HG03060 (cell line): ENCODE results near the gene OGFOD2.

ENCODE experiments used
- ATAC-seq: cut with Tn5 transposase; IDR thresholded peaks from one replicate; pipeline ENCODE4 v1.9.1; 2021; ENCODE audit warnings: low read depth, moderate number of reproducible peaks; ENCODE audit not compliant: unreplicated experiment

The OGFOD2 gene

DNA sequence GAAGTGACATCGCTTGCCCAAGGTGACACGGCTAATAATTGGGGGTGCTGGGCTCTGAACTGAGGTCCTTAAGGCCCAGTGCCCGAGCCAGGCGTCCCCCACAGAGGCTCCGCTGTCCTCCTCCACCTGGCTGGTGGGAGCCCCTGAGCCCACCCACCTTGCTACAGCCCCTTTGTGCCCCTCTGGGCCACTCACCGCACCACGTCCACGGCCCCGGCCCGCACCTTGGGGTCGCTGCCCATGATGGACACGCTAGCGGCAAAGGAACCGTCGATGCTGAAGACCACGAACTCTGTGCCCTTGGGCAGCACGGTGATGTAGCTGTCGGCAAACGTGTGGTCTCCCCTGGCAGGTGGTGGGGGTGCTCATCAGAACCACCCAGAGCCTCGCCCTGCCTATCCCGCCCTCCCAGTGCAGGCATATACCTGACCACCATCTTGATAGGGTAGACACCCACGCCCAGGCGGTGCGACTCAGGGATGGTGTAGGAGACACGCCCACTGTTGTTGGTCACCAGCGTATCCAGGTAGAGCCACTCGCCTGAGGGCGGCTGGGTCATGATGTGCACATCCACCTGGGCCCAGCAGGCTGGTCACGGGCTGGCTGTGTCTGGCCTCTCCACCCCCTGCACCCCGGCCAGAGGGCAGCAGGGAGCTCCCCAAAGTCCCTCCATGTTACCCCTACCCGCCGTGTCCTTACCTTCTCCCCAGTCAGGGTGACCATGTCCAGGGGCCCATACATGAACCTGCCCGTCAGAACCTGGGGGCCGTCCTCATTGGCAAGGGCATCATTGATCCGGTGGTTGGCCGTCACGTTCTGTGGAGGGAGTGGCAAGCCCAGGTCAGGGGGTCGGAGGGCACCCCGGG lies 12.3 kb downstream of the OGFOD2 start:
- ATAC-seq = no peak

DNA sequence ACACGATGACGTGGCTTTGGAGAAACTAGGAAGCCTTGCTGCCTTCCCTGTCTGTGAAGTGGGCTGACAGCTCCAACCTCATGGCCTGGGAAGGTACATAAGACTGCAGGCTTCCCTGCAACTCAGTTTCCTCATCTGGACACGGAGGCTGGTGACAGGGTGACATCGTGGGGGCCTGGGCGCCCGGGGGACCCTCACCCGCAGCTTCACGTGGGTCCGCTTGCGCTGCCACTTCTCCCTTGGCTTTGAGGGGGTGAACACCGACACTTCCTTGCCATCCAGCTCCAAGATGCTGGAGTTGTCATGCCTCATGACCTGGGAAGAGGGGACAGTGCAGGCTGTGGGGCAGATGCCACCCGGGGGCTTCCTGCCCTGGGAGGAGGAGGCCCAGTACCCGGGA lies 13.0 kb downstream of the OGFOD2 start:
- no peak for ATAC-seq

- ATAC-seq = no peak
These were observed 13.7 kb downstream of the OGFOD2 start for GRCh38 chr12:122988612-122989212.

- no peak for ATAC-seq
These were observed 14.3 kb downstream of the OGFOD2 start for GRCh38 chr12:122989225-122989839.

GRCh38 chr12:122989874-122990419 lies 14.9 kb downstream of the OGFOD2 start:
- ATAC-seq = no peak

DNA sequence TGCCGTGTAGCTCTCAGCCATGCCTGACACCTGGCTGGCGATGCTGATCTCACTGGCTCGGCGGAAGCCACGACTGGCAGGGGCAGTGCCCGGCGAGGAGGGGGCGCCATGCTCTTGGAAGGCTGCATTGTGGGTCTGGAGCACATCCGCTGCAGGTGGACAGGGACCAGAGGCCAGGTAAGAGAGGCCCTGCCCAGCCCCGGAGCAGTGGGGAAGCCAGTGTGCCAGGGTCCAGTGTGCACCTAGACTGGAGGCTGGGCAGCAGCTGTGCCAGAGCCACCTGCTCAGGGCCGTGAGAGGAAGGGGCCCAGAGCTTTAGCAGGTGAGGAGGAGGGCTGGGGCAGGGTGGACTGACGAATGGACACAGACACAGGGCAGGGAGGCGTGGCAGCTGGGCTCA lies 15.5 kb downstream of the OGFOD2 start:
- ATAC-seq = no peak

- ATAC-seq = no peak
These were observed 16.0 kb downstream of the OGFOD2 start for GRCh38 chr12:122990961-122991622.

GRCh38 chr12:122991623-122992275 lies 16.7 kb downstream of the OGFOD2 start:
- ATAC-seq = no peak

GRCh38 chr12:122992386-122992785 lies 17.3 kb downstream of the OGFOD2 start:
- ATAC-seq = no peak

GRCh38 chr12:122994140-122994675 lies 19.2 kb downstream of the OGFOD2 start:
- ATAC-seq = no peak

GRCh38 chr12:122994781-122995502 lies 19.9 kb downstream of the OGFOD2 start:
- no peak for ATAC-seq

GRCh38 chr12:122995503-122996187 lies 20.6 kb downstream of the OGFOD2 start:
- ATAC-seq = no peak

DNA sequence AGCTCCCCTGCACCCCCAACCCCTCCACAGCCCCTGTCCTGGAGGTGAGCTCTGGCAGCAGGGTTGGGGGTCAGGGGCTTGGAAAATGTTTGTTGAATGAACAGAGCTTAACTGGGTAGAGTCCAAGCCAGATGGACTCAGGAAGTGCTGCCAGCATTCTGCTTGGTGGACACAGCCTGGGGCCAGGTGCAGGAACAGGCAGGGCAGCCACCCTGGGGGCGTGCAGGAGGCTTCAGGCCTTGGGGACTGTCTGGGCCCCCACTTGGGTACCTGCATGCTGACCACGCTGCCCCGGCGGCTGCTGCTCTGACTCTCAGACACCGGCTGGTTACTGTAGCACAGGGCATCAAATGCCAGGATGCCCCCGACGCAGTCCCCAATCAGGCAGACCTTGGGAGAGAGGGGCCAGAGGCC lies 21.2 kb downstream of the OGFOD2 start:
- ATAC-seq = no peak

DNA sequence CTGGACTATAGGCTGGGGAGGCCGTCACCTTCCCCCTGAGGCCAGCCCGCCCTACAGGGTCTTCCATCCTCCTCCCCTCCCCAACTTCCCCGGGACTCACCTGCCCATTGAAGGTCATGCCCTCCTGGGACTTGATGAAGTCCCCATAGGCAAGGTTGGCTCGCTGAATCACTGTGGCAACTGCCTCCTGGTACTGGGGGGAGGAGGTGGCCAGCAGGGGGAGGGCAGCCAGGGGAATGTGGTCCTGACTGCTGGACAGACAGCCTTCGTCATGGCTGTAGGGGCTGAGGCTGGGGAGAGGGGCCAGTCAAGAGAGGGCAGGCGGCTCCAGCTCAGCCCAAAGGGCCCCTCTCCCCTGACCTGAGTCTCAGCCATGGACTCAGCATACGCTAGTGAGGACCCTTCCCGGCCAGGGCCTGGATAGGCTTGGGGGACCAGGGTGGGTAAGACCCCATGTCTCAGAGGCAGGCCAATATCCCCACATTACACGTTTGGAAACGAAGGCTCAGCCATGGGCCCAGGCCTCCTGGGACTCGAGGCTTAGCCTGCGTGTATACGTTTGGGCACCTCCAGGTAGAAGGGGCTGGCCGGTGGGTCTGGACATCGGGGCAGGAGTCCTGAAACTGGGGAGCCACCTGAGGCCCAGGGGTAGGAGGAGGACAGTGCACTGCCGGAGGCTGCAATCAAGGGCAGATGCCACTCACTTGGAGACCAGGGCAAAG lies 21.7 kb downstream of the OGFOD2 start:
- ATAC-seq = no peak

DNA sequence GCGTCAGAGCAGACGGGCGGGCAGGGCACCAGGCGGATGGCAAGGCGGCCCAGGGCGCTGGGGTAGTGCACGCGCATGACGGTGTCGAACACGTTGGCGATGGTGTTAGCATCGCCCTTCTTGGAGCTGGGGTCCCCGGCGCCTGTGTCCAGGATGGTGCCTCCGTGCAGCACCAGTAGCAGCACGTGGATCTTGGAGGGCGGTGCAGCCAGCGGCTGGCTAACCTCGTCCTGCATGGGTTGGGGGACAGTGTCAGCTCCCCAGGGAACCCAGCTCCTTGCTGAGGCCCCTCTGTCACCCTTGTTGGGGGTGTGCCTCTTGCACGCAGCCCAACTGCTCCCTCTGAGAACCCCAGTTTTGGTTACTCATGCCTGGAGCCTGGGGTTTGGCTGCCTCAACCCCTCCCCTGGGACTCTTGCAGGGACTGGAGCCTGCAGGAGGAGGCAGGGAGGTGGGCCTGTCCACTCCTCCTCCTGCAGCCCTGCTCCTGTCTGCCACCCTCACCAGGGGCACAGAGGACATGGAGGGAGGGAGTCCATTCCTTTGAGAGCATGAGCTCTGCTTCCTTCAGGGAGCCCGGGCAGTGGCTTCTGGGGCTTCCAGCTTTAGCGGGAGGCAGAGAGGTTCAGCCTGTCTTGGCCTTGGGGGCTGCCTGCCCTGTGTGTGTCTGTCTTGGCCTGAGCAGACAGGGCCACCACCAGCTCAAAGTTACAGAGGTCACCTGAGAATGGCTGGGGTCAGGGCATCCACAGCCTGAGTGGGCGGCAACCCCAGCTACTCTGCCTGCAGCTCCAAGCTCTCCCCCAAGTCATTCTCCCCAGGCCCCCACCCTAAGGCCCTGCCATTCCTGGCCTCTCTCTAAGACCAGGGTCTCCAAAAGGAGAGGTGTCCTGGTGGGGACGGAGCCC lies 22.6 kb downstream of the OGFOD2 start:
- ATAC-seq = no peak

GRCh38 chr12:122998316-122998715 lies 23.3 kb downstream of the OGFOD2 start:
- ATAC-seq = no peak
